Neural progenitor cell (in vitro differentiated cells): Measurements from ENCODE around the gene PHLDA2. TPM values are rescaled to one million over a fixed set of nuclear protein-coding genes. Genes with fewer than 3 reads are reported as not detected.

Source experiments
- DNase-seq: peaks from one replicate; pipeline ENCODE4 v3.0.0-alpha.2; 2016; ENCODE audit warnings: low spot score
- H2AFZ ChIP-seq: fragments of 200-600 bp; sonication (generic); replicated peaks from 2 replicates; pipeline ENCODE4 v1.6.1; 2016; ENCODE audit warnings: antibody characterized with exemption
- H3F3A ChIP-seq: fragments of 200-600 bp; sonication (generic); 2 replicates; pipeline ENCODE4 v1.6.1; 2016; ENCODE audit warnings: antibody characterized with exemption, low read depth
- H3K27ac ChIP-seq: fragments of 200-600 bp; sonication (generic); 2 replicates; pipeline ENCODE4 v1.5.1; 2016; ENCODE audit warnings: mild to moderate bottlenecking
- H3K27me3 ChIP-seq: fragments of 200-600 bp; sonication (generic); 2 replicates; pipeline ENCODE4 v1.6.1; 2016; ENCODE audit warnings: mild to moderate bottlenecking, moderate library complexity
- H3K36me3 ChIP-seq: fragments of 200-600 bp; sonication (generic); 2 replicates; pipeline ENCODE4 v1.5.1; 2016
- H3K4me1 ChIP-seq: fragments of 200-600 bp; sonication (generic); 2 replicates; pipeline ENCODE4 v1.6.1; 2016; ENCODE audit warnings: mixed run types
- H3K4me2 ChIP-seq: fragments of 200-600 bp; sonication (generic); 2 replicates; pipeline ENCODE4 v1.6.1; 2016
- H3K4me3 ChIP-seq: fragments of 200-600 bp; sonication (generic); 2 replicates; pipeline ENCODE4 v1.5.1; 2016
- H3K79me2 ChIP-seq: fragments of 200-600 bp; sonication (generic); 2 replicates; pipeline ENCODE4 v1.6.1; 2016; ENCODE audit warnings: low read depth
- H3K9ac ChIP-seq: fragments of 200-600 bp; sonication (generic); 2 replicates; pipeline ENCODE4 v1.6.1; 2016
- H3K9me3 ChIP-seq: fragments of 200-600 bp; sonication (generic); 2 replicates; pipeline ENCODE4 v1.5.1; 2016; ENCODE audit warnings: low read depth
- H4K20me1 ChIP-seq: fragments of 200-600 bp; sonication (generic); 2 replicates; pipeline ENCODE4 v1.6.1; 2016; ENCODE audit warnings: low read depth
- H3K27ac Mint-ChIP-seq: 3 replicates; pipeline ENCODE4 v1.8.0; 2021; ENCODE audit warnings: mixed read lengths
- H3K27me3 Mint-ChIP-seq: 2 replicates; pipeline ENCODE4 v1.8.0; 2022; ENCODE audit warnings: low read depth, mild to moderate bottlenecking, inconsistent platforms, moderate library complexity, mixed read lengths; ENCODE audit not compliant: insufficient read depth
- H3K36me3 Mint-ChIP-seq: 3 replicates; pipeline ENCODE4 v1.8.0; 2021; ENCODE audit warnings: mixed read lengths
- H3K4me1 Mint-ChIP-seq: 3 replicates; pipeline ENCODE4 v1.8.0; 2021; ENCODE audit warnings: mixed read lengths
- H3K4me3 Mint-ChIP-seq: 3 replicates; pipeline ENCODE4 v1.8.0; 2021; ENCODE audit warnings: mild to moderate bottlenecking, moderate library complexity, mixed read lengths
- H3K9me3 Mint-ChIP-seq: 3 replicates; pipeline ENCODE4 v1.8.0; 2020; ENCODE audit warnings: mixed read lengths
- EZH2 ChIP-seq: fragments of 200-600 bp; sonication (generic); IDR thresholded peaks from 2 replicates; pipeline ENCODE4 v1.6.1; 2017; ENCODE audit warnings: antibody characterized with exemption, mild to moderate bottlenecking, moderate library complexity
- EZH2phosphoT487 ChIP-seq: fragments of 200-600 bp; sonication (generic); IDR thresholded peaks from 2 replicates; pipeline ENCODE4 v1.6.1; 2017; ENCODE audit warnings: antibody characterized with exemption
- total RNA-seq: library from RNA; depleted of rRNA; stranded (reverse); fragments of >200 nt; gene quantifications from 2 replicates; pipeline ENCODE4 v1.2.3, GENCODE V29; 2015; ENCODE audit warnings: low replicate concordance
- TF ChIP-seq, protein P1 (sequence below): fragments of 200-600 bp; sonication (generic); IDR thresholded peaks from 2 replicates; pipeline ENCODE4 v1.5.1; 2017; ENCODE audit warnings: antibody characterized with exemption, mild to moderate bottlenecking

The PHLDA2 gene
- total RNA-seq, 1 donor from 2014 or later, result not detected

DNA sequence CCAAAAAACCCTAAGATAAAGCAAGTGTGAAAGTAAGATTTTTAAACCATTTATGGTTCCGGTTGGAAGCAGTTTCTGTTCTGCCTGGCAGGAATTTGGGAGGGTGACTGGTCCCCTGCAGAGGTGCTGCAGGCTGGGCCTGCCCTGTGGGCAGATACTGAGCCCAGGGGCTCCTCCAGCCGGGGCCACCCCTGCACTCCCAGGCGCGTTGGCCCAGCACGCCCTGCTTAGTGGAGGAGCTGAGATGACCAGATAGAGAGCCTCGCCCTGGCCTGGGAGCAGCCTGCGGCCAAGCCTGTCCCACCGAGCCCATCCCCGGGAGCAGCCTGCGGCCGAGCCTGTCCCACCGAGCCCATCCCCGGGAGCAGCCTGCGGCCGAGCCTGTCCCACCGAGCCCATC lies 8.0 kb downstream of the PHLDA2 start:
- no peak overlapping the region for H3K27ac Mint-ChIP-seq
- TF ChIP-seq, protein P1, sequence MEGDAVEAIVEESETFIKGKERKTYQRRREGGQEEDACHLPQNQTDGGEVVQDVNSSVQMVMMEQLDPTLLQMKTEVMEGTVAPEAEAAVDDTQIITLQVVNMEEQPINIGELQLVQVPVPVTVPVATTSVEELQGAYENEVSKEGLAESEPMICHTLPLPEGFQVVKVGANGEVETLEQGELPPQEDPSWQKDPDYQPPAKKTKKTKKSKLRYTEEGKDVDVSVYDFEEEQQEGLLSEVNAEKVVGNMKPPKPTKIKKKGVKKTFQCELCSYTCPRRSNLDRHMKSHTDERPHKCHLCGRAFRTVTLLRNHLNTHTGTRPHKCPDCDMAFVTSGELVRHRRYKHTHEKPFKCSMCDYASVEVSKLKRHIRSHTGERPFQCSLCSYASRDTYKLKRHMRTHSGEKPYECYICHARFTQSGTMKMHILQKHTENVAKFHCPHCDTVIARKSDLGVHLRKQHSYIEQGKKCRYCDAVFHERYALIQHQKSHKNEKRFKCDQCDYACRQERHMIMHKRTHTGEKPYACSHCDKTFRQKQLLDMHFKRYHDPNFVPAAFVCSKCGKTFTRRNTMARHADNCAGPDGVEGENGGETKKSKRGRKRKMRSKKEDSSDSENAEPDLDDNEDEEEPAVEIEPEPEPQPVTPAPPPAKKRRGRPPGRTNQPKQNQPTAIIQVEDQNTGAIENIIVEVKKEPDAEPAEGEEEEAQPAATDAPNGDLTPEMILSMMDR, result no peak
- TF ChIP-seq EZH2, result no peak
- TF ChIP-seq EZH2phosphoT487, result no peak
- H3K9me3 ChIP-seq, result no peaks in the 10 kb centered on the region
- no peak overlapping the region for H3K4me2 ChIP-seq
- no peaks in the 10 kb centered on the region for H4K20me1 ChIP-seq
- no peaks in the 10 kb centered on the region for H3K36me3 Mint-ChIP-seq
- H3K36me3 ChIP-seq, result no peaks in the 10 kb centered on the region
- no peaks in the 10 kb centered on the region for H3K27me3 Mint-ChIP-seq
- peaks cover under 1% of the 10 kb centered on the region for H3K27me3 ChIP-seq
- H3F3A ChIP-seq, result no peaks in the 10 kb centered on the region
- no peak overlapping the region for H3K9ac ChIP-seq
- H3K4me3 ChIP-seq, result no peak overlapping the region
- no peaks in the 10 kb centered on the region for H3K4me1 Mint-ChIP-seq
- DNase-seq, result no peak
- no peaks in the 10 kb centered on the region for H3K9me3 Mint-ChIP-seq
- H3K79me2 ChIP-seq, result no peaks in the 10 kb centered on the region
- no peak overlapping the region for H3K4me3 Mint-ChIP-seq
- H2AFZ ChIP-seq, result no peak overlapping the region
- no peaks in the 10 kb centered on the region for H3K4me1 ChIP-seq
- no peak overlapping the region for H3K27ac ChIP-seq

DNA sequence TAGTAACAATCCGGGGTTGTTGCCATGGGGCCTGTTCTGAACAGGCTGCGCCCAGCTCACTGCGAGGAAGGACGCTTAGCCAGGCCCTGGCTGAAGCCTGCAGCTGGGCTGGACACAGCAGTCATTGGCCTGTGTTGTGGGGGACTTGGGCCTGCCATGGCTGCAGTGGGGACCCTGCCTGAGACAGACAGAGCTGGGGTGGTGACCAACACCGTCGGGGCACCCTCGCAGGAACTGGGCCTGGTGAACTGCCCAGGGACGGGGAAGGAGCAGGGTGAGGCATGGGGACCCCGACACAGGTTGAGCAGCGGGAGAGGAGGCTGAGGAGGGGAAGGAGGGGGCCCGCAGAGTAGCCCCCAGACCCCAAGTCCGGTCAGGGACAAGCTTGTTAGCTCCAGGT lies 8.9 kb downstream of the PHLDA2 start:
- Histone ChIP-seq H3K9me3 (no peaks in the 10 kb centered on the region), H3K4me2 (no peak overlapping the region), H2AFZ (no peak overlapping the region), H3K36me3 (no peaks in the 10 kb centered on the region), H3K4me1 (no peaks in the 10 kb centered on the region), H3F3A (no peaks in the 10 kb centered on the region), H3K27ac (no peak overlapping the region), H3K4me3 (no peak overlapping the region), H3K9ac (no peak overlapping the region), H4K20me1 (no peaks in the 10 kb centered on the region), H3K79me2 (no peaks in the 10 kb centered on the region), H3K27me3 (no peaks in the 10 kb centered on the region)
- Mint-ChIP-seq H3K4me1 (no peaks in the 10 kb centered on the region), H3K9me3 (no peaks in the 10 kb centered on the region), H3K36me3 (no peaks in the 10 kb centered on the region), H3K27me3 (no peaks in the 10 kb centered on the region), H3K4me3 (no peak overlapping the region), H3K27ac (peak overlapping the region; percentile 74)
- no peak for DNase-seq
- TF ChIP-seq, protein P1, result no peak

DNA sequence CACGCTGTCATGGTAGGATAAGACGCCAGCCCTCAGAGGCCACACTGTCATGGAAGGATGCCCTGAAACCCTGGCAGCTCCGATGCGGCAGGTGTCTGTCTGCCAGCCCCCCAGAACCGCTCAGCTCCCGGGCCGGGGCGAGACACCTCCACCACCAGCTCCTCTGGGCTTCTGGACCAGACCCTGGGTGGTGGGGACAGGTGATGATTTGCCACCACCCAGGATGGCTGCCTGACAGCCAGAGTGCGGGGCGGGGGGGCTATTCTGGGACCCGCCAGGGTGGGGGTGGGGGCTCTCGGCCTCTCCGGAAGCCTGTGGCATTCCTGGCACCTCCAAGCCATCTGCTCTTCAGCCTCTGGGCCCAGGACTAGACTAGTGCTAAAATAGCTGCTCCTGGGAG lies 9.4 kb downstream of the PHLDA2 start:
- Histone ChIP-seq H3K27me3 (no peaks in the 10 kb centered on the region), H3K79me2 (no peaks in the 10 kb centered on the region), H2AFZ (no peak overlapping the region), H3K27ac (no peak overlapping the region), H3K36me3 (no peaks in the 10 kb centered on the region), H3F3A (no peaks in the 10 kb centered on the region), H3K4me3 (no peak overlapping the region), H3K9me3 (no peaks in the 10 kb centered on the region), H4K20me1 (no peaks in the 10 kb centered on the region), H3K4me2 (no peak overlapping the region), H3K9ac (no peak overlapping the region), H3K4me1 (no peaks in the 10 kb centered on the region)
- TF ChIP-seq EZH2 (no peak), EZH2phosphoT487 (no peak)
- TF ChIP-seq, protein P1, result no peak
- Mint-ChIP-seq H3K36me3 (no peaks in the 10 kb centered on the region), H3K27me3 (no peaks in the 10 kb centered on the region), H3K27ac (no peak overlapping the region), H3K4me3 (no peak overlapping the region), H3K9me3 (no peaks in the 10 kb centered on the region), H3K4me1 (no peaks in the 10 kb centered on the region)
- no peak for DNase-seq

DNA sequence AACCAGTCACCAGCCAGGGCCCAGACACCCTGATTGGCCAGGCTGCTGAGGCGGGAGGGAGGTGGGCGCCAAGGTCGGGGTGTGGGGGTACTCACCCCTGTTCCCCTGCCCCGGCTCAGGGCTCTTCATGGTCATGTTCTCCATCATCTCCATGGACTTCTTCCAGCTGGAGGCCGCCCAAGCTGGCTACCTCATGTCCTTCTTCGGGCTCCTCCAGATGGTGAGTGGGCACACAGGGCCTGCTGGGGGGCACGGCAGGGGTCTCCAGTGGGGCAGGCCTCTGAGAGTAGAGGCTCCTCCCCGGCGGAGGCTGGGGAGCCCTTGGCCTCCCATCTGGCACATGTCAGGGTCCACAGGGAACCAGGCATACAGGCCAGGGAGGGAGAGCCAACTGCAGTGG lies 10.0 kb downstream of the PHLDA2 start:
- Mint-ChIP-seq H3K4me1 (no peaks in the 10 kb centered on the region), H3K36me3 (no peaks in the 10 kb centered on the region), H3K9me3 (no peaks in the 10 kb centered on the region), H3K27ac (no peak overlapping the region), H3K4me3 (no peak overlapping the region), H3K27me3 (no peaks in the 10 kb centered on the region)
- H3K9ac ChIP-seq, result no peak overlapping the region
- DNase-seq, result no peak
- no peak overlapping the region for H3K27ac ChIP-seq
- no peak overlapping the region for H2AFZ ChIP-seq
- H3K4me2 ChIP-seq, result no peak overlapping the region
- no peaks in the 10 kb centered on the region for H3K27me3 ChIP-seq
- H4K20me1 ChIP-seq, result no peaks in the 10 kb centered on the region
- no peaks in the 10 kb centered on the region for H3F3A ChIP-seq
- no peaks in the 10 kb centered on the region for H3K79me2 ChIP-seq
- no peak overlapping the region for H3K4me3 ChIP-seq
- no peaks in the 10 kb centered on the region for H3K36me3 ChIP-seq
- TF ChIP-seq, protein P1, result no peak
- TF ChIP-seq EZH2 (no peak), EZH2phosphoT487 (no peak)
- H3K9me3 ChIP-seq, result no peaks in the 10 kb centered on the region
- H3K4me1 ChIP-seq, result no peaks in the 10 kb centered on the region
